Activated T-helper 1 cell treated with anti-CD3 and anti-CD28 coated beads, Interleukin-12 subunit alpha, Interleukin-12 subunit beta, Interleukin-2, Interleukin-4 antibody, amounts not matched to agents 30 ng/mL and 10 ng/mL and 1 ng/mL, durations not matched to agents 14 hours and 24 hours and 36 hours (primary cell): ENCODE measurements around the gene TCAP. TPM values are rescaled to one million over a fixed set of nuclear protein-coding genes. Genes with fewer than 3 reads are reported as not detected.

Experiments
- DNase-seq: peaks from one replicate; pipeline ENCODE4 v3.0.0; 2021; ENCODE audit warnings: low spot score
- H3K27ac Mint-ChIP-seq: one replicate; pipeline ENCODE4 v1.8.0; 2021; ENCODE audit warnings: mild to moderate bottlenecking, mixed read lengths
- H3K27me3 Mint-ChIP-seq: one replicate; pipeline ENCODE4 v1.8.0; 2022; ENCODE audit warnings: mild to moderate bottlenecking, moderate library complexity, mixed read lengths; ENCODE audit not compliant: insufficient read depth
- H3K36me3 Mint-ChIP-seq: one replicate; pipeline ENCODE4 v1.8.0; 2021; ENCODE audit warnings: low read depth, mixed read lengths
- H3K4me1 Mint-ChIP-seq: one replicate; pipeline ENCODE4 v1.8.0; 2021; ENCODE audit warnings: low read depth, mixed read lengths
- H3K4me3 Mint-ChIP-seq: one replicate; pipeline ENCODE4 v1.8.0; 2021; ENCODE audit warnings: mild to moderate bottlenecking, moderate library complexity, mixed read lengths
- H3K9me3 Mint-ChIP-seq: one replicate; pipeline ENCODE4 v1.8.0; 2021; ENCODE audit warnings: mixed read lengths
- intact Hi-C: fragments of 100-400 bp; cut with micrococcal nuclease; formaldehyde crosslinking; loops from one replicate; pipeline ENCODE4 v1.15.1; 2024
- total RNA-seq: library from RNA; stranded (reverse); gene quantifications from 2 replicates; pipeline ENCODE4 v1.2.3, GENCODE V29; 2022

The TCAP gene
- total RNA-seq, result 0.96 and 1.4 TPM in 2 replicates

GRCh38 chr17:39664581-39665561 is at the start of gene TCAP:
TSS of gene TCAP (plus strand) at chr17:39665349. CDS start at chr17:39665360, 11 bp downstream.
- peaks cover 12% of the 10 kb centered on the region for H3K36me3 Mint-ChIP-seq
- no peak for DNase-seq
- H3K4me3 Mint-ChIP-seq, result no peak within 1 kb of the TSS
- H3K27ac Mint-ChIP-seq, result no peak within 1 kb of the TSS
- no peaks in the 10 kb centered on the region for H3K9me3 Mint-ChIP-seq
- intact Hi-C loops, result no loop called here
- peaks cover 7% of the 10 kb centered on the region for H3K4me1 Mint-ChIP-seq
- peaks cover 24% of the 10 kb centered on the region for H3K27me3 Mint-ChIP-seq

- intact Hi-C loops, result no loop called here
- H3K27me3 Mint-ChIP-seq, result peaks cover 67% of the 10 kb centered on the region
- H3K36me3 Mint-ChIP-seq, result no peaks in the 10 kb centered on the region
- no peak overlapping the region for H3K27ac Mint-ChIP-seq
- H3K4me1 Mint-ChIP-seq, result no peaks in the 10 kb centered on the region
- DNase-seq, result no peak
- no peak overlapping the region for H3K4me3 Mint-ChIP-seq
- no peaks in the 10 kb centered on the region for H3K9me3 Mint-ChIP-seq
These were observed 49.7 kb upstream of the TCAP start for GRCh38 chr17:39615434-39615833.

- peaks cover 4% of the 10 kb centered on the region for H3K4me1 Mint-ChIP-seq
- H3K27ac Mint-ChIP-seq, result no peak overlapping the region
- DNase-seq, result no peak
- H3K4me3 Mint-ChIP-seq, result peak overlapping the region; percentile 53
- intact Hi-C loops, result no loop called here
- no peaks in the 10 kb centered on the region for H3K36me3 Mint-ChIP-seq
- H3K9me3 Mint-ChIP-seq, result no peaks in the 10 kb centered on the region
- peaks cover 69% of the 10 kb centered on the region for H3K27me3 Mint-ChIP-seq
These were observed 48.1 kb upstream of the TCAP start for GRCh38 chr17:39617100-39617445.

GRCh38 chr17:39617446-39618245 is 47.5 kb upstream of the TCAP start:
- Mint-ChIP-seq H3K4me3 (peak overlapping the region; percentile 72), H3K27me3 (peaks cover 70% of the 10 kb centered on the region), H3K9me3 (no peaks in the 10 kb centered on the region), H3K4me1 (peaks cover 10% of the 10 kb centered on the region), H3K36me3 (no peaks in the 10 kb centered on the region), H3K27ac (no peak overlapping the region)
- DNase-seq, result no peak
- intact Hi-C loops, result loop anchor here (1.0 kb wide), 1 partner anchor 363 kb away; the partner anchor contains the start of gene PSMD3

- intact Hi-C loops, result loop anchor here (1.0 kb wide), 1 partner anchor 362 kb away; the partner anchor contains the start of gene PSMD3
- Mint-ChIP-seq H3K36me3 (no peaks in the 10 kb centered on the region), H3K4me1 (peaks cover 16% of the 10 kb centered on the region), H3K9me3 (no peaks in the 10 kb centered on the region), H3K27ac (no peak overlapping the region), H3K27me3 (peaks cover 65% of the 10 kb centered on the region), H3K4me3 (peak overlapping the region; percentile 72)
- no peak for DNase-seq
These were observed 46.8 kb upstream of the TCAP start for GRCh38 chr17:39618246-39618913.

- Mint-ChIP-seq H3K27ac (no peak overlapping the region), H3K27me3 (peaks cover 63% of the 10 kb centered on the region), H3K36me3 (no peaks in the 10 kb centered on the region), H3K4me3 (no peak overlapping the region), H3K9me3 (no peaks in the 10 kb centered on the region), H3K4me1 (peaks cover 22% of the 10 kb centered on the region)
- no peak for DNase-seq
- intact Hi-C loops, result loop anchor here (1.0 kb wide), 1 partner anchor 361 kb away; the partner anchor contains the start of gene PSMD3
These were observed 46.0 kb upstream of the TCAP start for GRCh38 chr17:39618956-39619785.

- Mint-ChIP-seq H3K27ac (no peak overlapping the region), H3K4me3 (no peak overlapping the region), H3K36me3 (no peaks in the 10 kb centered on the region), H3K4me1 (peaks cover 22% of the 10 kb centered on the region), H3K27me3 (peaks cover 63% of the 10 kb centered on the region), H3K9me3 (no peaks in the 10 kb centered on the region)
- intact Hi-C loops, result loop anchor here (10.0 kb wide), 1 partner anchor 415 kb away; the partner anchor contains the start of gene RPL19
- DNase-seq, result no peak
These were observed 45.4 kb upstream of the TCAP start for GRCh38 chr17:39619786-39620101.

- Mint-ChIP-seq H3K4me3 (peak overlapping the region; percentile 68), H3K27ac (peak overlapping the region; percentile 62), H3K4me1 (peaks cover 27% of the 10 kb centered on the region), H3K27me3 (peaks cover 62% of the 10 kb centered on the region), H3K9me3 (no peaks in the 10 kb centered on the region), H3K36me3 (no peaks in the 10 kb centered on the region)
- intact Hi-C loops, result loop anchor here (1.0 to 10.0 kb wide), 8 partner anchors 32 to 417 kb away; partner anchors contain the start of genes MIEN1, PNMT, PSMD3 and RPL19
- DNase-seq, result peak; percentile 86
These were observed 43.4 kb upstream of the TCAP start for GRCh38 chr17:39621523-39622379.

GRCh38 chr17:39622380-39623006 is 42.7 kb upstream of the TCAP start:
- Mint-ChIP-seq H3K27me3 (peaks cover 56% of the 10 kb centered on the region), H3K4me3 (peak overlapping the region; percentile 68), H3K27ac (peak overlapping the region; percentile 62), H3K9me3 (no peaks in the 10 kb centered on the region), H3K36me3 (no peaks in the 10 kb centered on the region), H3K4me1 (peaks cover 27% of the 10 kb centered on the region)
- intact Hi-C loops, result loop anchor here (1.0 to 10.0 kb wide), 10 partner anchors 12 to 418 kb away; partner anchors contain the start of genes MIEN1, PNMT, PSMD3 and RPL19
- DNase-seq, result peak; percentile 8

GRCh38 chr17:39623356-39623950 is 41.7 kb upstream of the TCAP start:
- Mint-ChIP-seq H3K9me3 (no peaks in the 10 kb centered on the region), H3K36me3 (no peaks in the 10 kb centered on the region), H3K27ac (no peak overlapping the region), H3K27me3 (peaks cover 60% of the 10 kb centered on the region), H3K4me3 (no peak overlapping the region), H3K4me1 (peaks cover 27% of the 10 kb centered on the region)
- DNase-seq, result peak; percentile 77
- intact Hi-C loops, result loop anchor here (1.0 to 10.0 kb wide), 3 partner anchors 11 to 419 kb away; partner anchors contain the start of gene RPL19
